H1 (cell line): Measurements from ENCODE around the gene DLGAP5. TPM values are rescaled to one million over a fixed set of nuclear protein-coding genes. Genes with fewer than 3 reads are reported as not detected.

Experiments used
- CTCF ChIA-PET: fragments of 300-600 bp; sonication (Branson Sonifier 250); formaldehyde crosslinking; loops from one replicate; lab custom pipeline; 2021; ENCODE audit not compliant: partially characterized antibody; lab: Charles Lee
- POLR2A ChIA-PET: fragments of 300-600 bp; sonication (Branson Sonifier 250); formaldehyde crosslinking; loops from one replicate; lab custom pipeline; 2021; ENCODE audit warnings: inconsistent platforms; ENCODE audit not compliant: partially characterized antibody; lab: Charles Lee
- DNase-seq, 2 experiments: peaks; one replicate each; pipeline versions ENCODE4 v3.0.0 to v3.0.0-alpha.2; 2010 to 2022; ENCODE audit warnings: low spot score in 2 of 2, low read depth in 1 of 2, mixed read lengths in 1 of 2
- FAIRE-seq: peaks from 2 replicates; lab custom pipeline; 2011; peaks lifted over from hg19 to GRCh38; lab: Jason Lieb, UNC
- H2AFZ ChIP-seq: 2 replicates; pipeline ENCODE4 v1.8.1; 2012; ENCODE audit warnings: low read length, inconsistent platforms
- H2AK5ac ChIP-seq: 2 replicates; pipeline ENCODE4 v1.6.1; 2013; ENCODE audit warnings: low read depth, low read length
- H2BK120ac ChIP-seq: replicated peaks from 2 replicates; pipeline ENCODE3; 2013; ENCODE audit warnings: low read depth, low read length, inconsistent platforms
- H2BK12ac ChIP-seq: 2 replicates; pipeline ENCODE4 v1.6.1; 2013; ENCODE audit warnings: low read depth, low read length
- H2BK15ac ChIP-seq: 2 replicates; pipeline ENCODE4 v1.6.1; 2013; ENCODE audit warnings: low read length
- H2BK20ac ChIP-seq: 2 replicates; pipeline ENCODE4 v1.6.1; 2013; ENCODE audit warnings: low read length
- H2BK5ac ChIP-seq: 2 replicates; pipeline ENCODE4 v1.6.1; 2013; ENCODE audit warnings: low read depth, low read length
- H3K14ac ChIP-seq: 2 replicates; pipeline ENCODE4 v1.6.1; 2013; ENCODE audit warnings: inconsistent platforms; ENCODE audit not compliant: insufficient read length
- H3K18ac ChIP-seq: 2 replicates; pipeline ENCODE4 v1.6.1; 2013; ENCODE audit warnings: low read length; ENCODE audit errors: extremely low read depth
- H3K23ac ChIP-seq: 2 replicates; pipeline ENCODE4 v1.6.1; 2013; ENCODE audit warnings: inconsistent platforms; ENCODE audit not compliant: insufficient read length
- H3K23me2 ChIP-seq: 2 replicates; pipeline ENCODE4 v1.6.1; 2013; ENCODE audit warnings: low read depth, low read length
- H3K27ac ChIP-seq: 2 replicates; pipeline ENCODE4 v1.6.1; 2011; ENCODE audit warnings: low read depth, low read length, inconsistent platforms
- H3K27me3 ChIP-seq, 4 experiments: replicated peaks in 1 of 4; 1 replicate in 1 of 4; 2 replicates in 3 of 4; pipeline versions ENCODE4 v1.6.1 to v1.8.1; 2011 to 2013; ENCODE audit warnings: low read length in 3 of 4, mild to moderate bottlenecking in 3 of 4, inconsistent platforms in 2 of 4, mixed read lengths in 2 of 4, moderate library complexity in 1 of 4; ENCODE audit not compliant: control insufficient read depth in 3 of 4, insufficient read depth in 3 of 4; ENCODE audit errors: extremely low read depth in 1 of 4
- H3K36me3 ChIP-seq, 4 experiments: 2 replicates each; pipeline versions ENCODE4 v1.6.1 to v1.8.1; 2011 to 2013; ENCODE audit warnings: mild to moderate bottlenecking in 4 of 4, low read length in 3 of 4, moderate library complexity in 2 of 4, control low read depth in 1 of 4, inconsistent platforms in 1 of 4; ENCODE audit not compliant: insufficient read depth in 4 of 4, control insufficient read depth in 2 of 4
- H3K4ac ChIP-seq: replicated peaks from 2 replicates; pipeline ENCODE3; 2013; ENCODE audit warnings: low read length, low read depth, mixed read lengths, inconsistent platforms; ENCODE audit not compliant: insufficient read length
- H3K4me1 ChIP-seq, 4 experiments: replicated peaks in 1 of 4; 1 replicate in 1 of 4; 2 replicates in 3 of 4; pipeline versions ENCODE4 v1.6.1 to v1.8.1; 2011 to 2013; ENCODE audit warnings: low read length in 3 of 4, inconsistent platforms in 2 of 4, mixed read lengths in 1 of 4; ENCODE audit not compliant: insufficient read depth in 4 of 4, control insufficient read depth in 3 of 4
- H3K4me2 ChIP-seq, 2 experiments: 2 replicates each; pipeline versions ENCODE4 v1.6.1 to v1.8.1; 2011 to 2013; ENCODE audit warnings: low read depth in 2 of 2, low read length in 2 of 2, control low read depth in 1 of 2, inconsistent platforms in 1 of 2, mild to moderate bottlenecking in 1 of 2; ENCODE audit not compliant: insufficient read depth in 1 of 2
- H3K4me3 ChIP-seq, 4 experiments: fragments of 200-600, 300-600 bp in 1 of 4; sonication (generic), shearing (Covaris generic), sonication (Bioruptor Twin) in 1 of 4; 2 replicates each; pipeline versions ENCODE4 v1.5.1 to v1.8.1; 2011 to 2016; ENCODE audit warnings: low read length in 4 of 4, low read depth in 3 of 4, control low read depth in 2 of 4, inconsistent platforms in 2 of 4, mild to moderate bottlenecking in 2 of 4, mixed read lengths in 1 of 4, moderate library complexity in 1 of 4; ENCODE audit not compliant: insufficient read depth in 2 of 4; ENCODE audit errors: extremely low read depth in 1 of 4
- H3K56ac ChIP-seq: replicated peaks from 2 replicates; pipeline ENCODE3; 2013; ENCODE audit warnings: low read depth, mild to moderate bottlenecking, mixed read lengths, low read length, inconsistent platforms; ENCODE audit not compliant: insufficient read length
- H3K79me1 ChIP-seq: 2 replicates; pipeline ENCODE4 v1.6.1; 2013; ENCODE audit warnings: low read depth, low read length, control low read depth
- H3K79me2 ChIP-seq, 2 experiments: 2 replicates each; pipeline versions ENCODE4 v1.6.1 to v1.8.1; 2012 to 2013; ENCODE audit warnings: low read length in 2 of 2, mild to moderate bottlenecking in 2 of 2, inconsistent platforms in 1 of 2; ENCODE audit not compliant: insufficient read depth in 2 of 2, control insufficient read depth in 1 of 2
- H3K9ac ChIP-seq, 4 experiments: replicated peaks in 1 of 4; 1 replicate in 1 of 4; 2 replicates in 3 of 4; pipeline versions ENCODE4 v1.6.1 to v1.8.1; 2011 to 2013; ENCODE audit warnings: low read depth in 3 of 4, low read length in 3 of 4, control low read depth in 2 of 4, mild to moderate bottlenecking in 2 of 4, moderate library complexity in 2 of 4, inconsistent platforms in 1 of 4; ENCODE audit errors: extremely low read depth in 1 of 4
- H3K9me3 ChIP-seq, 2 experiments: 2 replicates each; pipeline versions ENCODE4 v1.6.1 to v1.8.1; 2012 to 2013; ENCODE audit warnings: mild to moderate bottlenecking in 2 of 2, moderate library complexity in 2 of 2, control low read depth in 1 of 2, inconsistent platforms in 1 of 2, low read depth in 1 of 2, low read length in 1 of 2, mixed read lengths in 1 of 2; ENCODE audit not compliant: insufficient read depth in 2 of 2
- H4K20me1 ChIP-seq, 2 experiments: replicated peaks in 1 of 2; 2 replicates each; pipeline versions ENCODE3 to v1.8.1; 2011 to 2013; ENCODE audit warnings: inconsistent platforms in 2 of 2, low read length in 2 of 2, mild to moderate bottlenecking in 1 of 2; ENCODE audit not compliant: insufficient read depth in 2 of 2, control insufficient read depth in 1 of 2
- H4K5ac ChIP-seq: 2 replicates; pipeline ENCODE4 v1.6.1; 2013; ENCODE audit warnings: low read length, low read depth, mixed read lengths, inconsistent platforms; ENCODE audit not compliant: insufficient read length
- H4K8ac ChIP-seq: 2 replicates; pipeline ENCODE4 v1.8.0; 2013; ENCODE audit warnings: mild to moderate bottlenecking, moderate library complexity, low read length, inconsistent platforms; ENCODE audit not compliant: insufficient read depth; ENCODE audit errors: extremely low read depth
- H4K91ac ChIP-seq: replicated peaks from 2 replicates; pipeline ENCODE3; 2013; ENCODE audit warnings: low read length, mixed read lengths, inconsistent platforms; ENCODE audit not compliant: insufficient read length
- BACH1 ChIP-seq: IDR thresholded peaks from 2 replicates; pipeline ENCODE4 v1.6.1; 2012; ENCODE audit warnings: low read length, improper control_type of control experiment
- CBX5 ChIP-seq: fragments of 300-800, 300-1000 bp; sonication (generic); IDR thresholded peaks from 2 replicates; pipeline ENCODE4 v1.7.1; 2016; ENCODE audit warnings: antibody characterized with exemption, low read length, low read depth
- E2F6 ChIP-seq: IDR thresholded peaks from 2 replicates; pipeline ENCODE4 v1.6.1; 2012; ENCODE audit warnings: inconsistent platforms
- EGR1 ChIP-seq: IDR thresholded peaks from 2 replicates; pipeline ENCODE4 v1.6.1; 2011; ENCODE audit warnings: low read depth, low read length, borderline replicate concordance
- FOSL1 ChIP-seq: IDR thresholded peaks from 2 replicates; pipeline ENCODE4 v1.6.1; 2011; ENCODE audit warnings: mild to moderate bottlenecking, low read depth, low read length, moderate library complexity; ENCODE audit not compliant: insufficient read depth
- GABPA ChIP-seq: IDR thresholded peaks from 2 replicates; pipeline ENCODE4 v1.6.1; 2011; ENCODE audit warnings: mild to moderate bottlenecking, low read length, moderate library complexity, borderline replicate concordance; ENCODE audit not compliant: insufficient read depth
- JUN ChIP-seq: IDR thresholded peaks from 2 replicates; pipeline ENCODE4 v1.6.1; 2011; ENCODE audit warnings: low read depth, mild to moderate bottlenecking, improper control_type of control experiment, low read length
- KDM1A ChIP-seq: fragments of 200-600, 300-600 bp; sonication (generic); IDR thresholded peaks from 2 replicates; pipeline ENCODE4 v1.7.1; 2016; ENCODE audit warnings: mild to moderate bottlenecking, low read length, borderline replicate concordance
- KDM5A ChIP-seq: fragments of 200-600 bp; IDR thresholded peaks from 2 replicates; pipeline ENCODE4 v1.7.1; 2012; ENCODE audit warnings: mild to moderate bottlenecking, low read length, inconsistent platforms, mixed read lengths
- PHF8 ChIP-seq: fragments of 200-600 bp; sonication (generic); conservative IDR thresholded peaks from 2 replicates; pipeline ENCODE4 v1.7.1; 2012; ENCODE audit warnings: low read depth, mild to moderate bottlenecking, inconsistent platforms, low read length, moderate library complexity
- POLR2A ChIP-seq, 2 experiments: IDR thresholded peaks; 1 replicate in 1 of 2; 2 replicates in 1 of 2; pipeline ENCODE4 v1.6.1; 2011; ENCODE audit warnings: low read depth in 2 of 2, low read length in 2 of 2, mild to moderate bottlenecking in 2 of 2; ENCODE audit errors: control extremely low read depth in 1 of 2
- SIX5 ChIP-seq: IDR thresholded peaks from 2 replicates; pipeline ENCODE4 v1.6.1; 2011; ENCODE audit warnings: mild to moderate bottlenecking, low read depth, low read length
- TCF12 ChIP-seq: IDR thresholded peaks from 2 replicates; pipeline ENCODE4 v1.6.1; 2011; ENCODE audit warnings: low read depth, mild to moderate bottlenecking, low read length
- TEAD4 ChIP-seq: IDR thresholded peaks from 2 replicates; pipeline ENCODE4 v1.6.1; 2012; ENCODE audit warnings: low read depth, low read length, inconsistent platforms, mixed read lengths
- ZNF274 ChIP-seq: IDR thresholded peaks from 2 replicates; pipeline ENCODE4 v1.7.0; 2012; ENCODE audit warnings: low read length, borderline replicate concordance; ENCODE audit errors: extremely low read depth
- WGBS, 2 experiments: shearing (Covaris generic) in 1 of 2; methylation state at CpG; one replicate each; pipeline versions ENCODE4 v1.1.6 to v1.1.7; 2013 to 2015; ENCODE audit warnings: low lambda C conversion rate in 2 of 2, mixed read lengths in 2 of 2, inconsistent platforms in 1 of 2, low coverage in 1 of 2, missing lambda C conversion rate in 1 of 2; ENCODE audit not compliant: insufficient replicate concordance in 2 of 2, insufficient coverage in 1 of 2, insufficient read length in 1 of 2; ENCODE audit errors: extremely low coverage in 1 of 2, missing lambda C conversion rate in 1 of 2; 5-methylcytosine and 5-hydroxymethylcytosine counted together
- polyA plus RNA-seq, 7 experiments: library from polyadenylated mRNA; depleted of rRNA in 3 of 7; stranded (reverse) in 5 of 7; unstranded in 2 of 7; fragments of >200 nt in 5 of 7; fragments of 200-250 nt in 2 of 7; gene quantifications; 1 replicate in 5 of 7; 2 replicates in 1 of 7; 4 replicates in 1 of 7; pipeline versions ENCODE4 v1.2.1 to v1.2.3, GENCODE V29; 2011 to 2013; ENCODE audit warnings: missing spikeins in 2 of 7, mixed read lengths in 2 of 7
- total RNA-seq: library from RNA; stranded (reverse); fragmentation: NEBNext Ultra II Directional; extraction: Animal tissue kit (Norgen Biotek cat#: 25700); gene quantifications from 2 replicates; pipeline ENCODE4 v1.2.1, GENCODE V29; 2021

Gene DLGAP5
- total and polyA plus RNA-seq, 2 of the 8 experiments (the other 6 are each of a cell fraction or from before 2014, with no cell fraction given): 16.9 to 155 TPM

- Histone ChIP-seq H3K4me3 (no peak overlapping the region), H3K9ac (no peak overlapping the region), H3K36me3 (no peaks in the 10 kb centered on the region), H2BK5ac (no peak overlapping the region), H2BK15ac (no peak overlapping the region), H3K9me3 (no peaks in the 10 kb centered on the region), H3K23ac (no peak overlapping the region), H2BK12ac (no peak overlapping the region), H4K8ac (no peak overlapping the region), H3K4me1 (peaks cover 0 to 10% (median 7%) of the 10 kb centered on the region in 4 experiments; a peak in 5 of 7 replicates), H3K27me3 (no peaks in the 10 kb centered on the region), H2BK120ac (no peak overlapping the region), H3K79me1 (no peaks in the 10 kb centered on the region), H4K5ac (no peak overlapping the region), H3K14ac (no peak overlapping the region), H4K91ac (no peak overlapping the region), H3K56ac (no peak overlapping the region), H3K79me2 (no peaks in the 10 kb centered on the region), H3K4ac (no peak overlapping the region), H2BK20ac (no peak overlapping the region), H3K23me2 (no peaks in the 10 kb centered on the region), H2AK5ac (no peak overlapping the region), H2AFZ (no peak overlapping the region), H3K18ac (no peak overlapping the region), H3K27ac (no peak overlapping the region), H4K20me1 (no peaks in the 10 kb centered on the region), H3K4me2 (no peak overlapping the region)
- FAIRE-seq (no peak), DNase-seq (no peak)
- ChIA-PET CTCF (interaction anchor here (0.8 to 1.2 kb wide), 2 partner anchors 8 to 14 kb away, joined by 3 read pairs; no protein-coding TSS in a partner anchor), POLR2A (interaction anchor here (1.0 to 1.2 kb wide), 2 partner anchors 13 to 59 kb away, joined by 3 to 4 read pairs; partner anchors contain the start of gene MAPK1IP1L)
- 90% methylated on average over 1 of the region's 1 CpG; no CpG with 5 or more reads in 1 of the 2 experiments for WGBS, 2 experiments
- TF ChIP-seq E2F6: no peak
- no peak for TF ChIP-seq FOSL1
- no peak for TF ChIP-seq TCF12
- TF ChIP-seq POLR2A (IDR thresholded peaks at IDR 0.05; ENCODE audit: control extremely low read depth in 1 of 2, low read depth in 2 of 2, low read length in 2 of 2): no peak
- no peak for TF ChIP-seq BACH1
- no peak for TF ChIP-seq ZNF274
- TF ChIP-seq SIX5: no peak
- no peak for TF ChIP-seq PHF8
- no peak for TF ChIP-seq GABPA
- no peak for TF ChIP-seq KDM1A
- TF ChIP-seq JUN: no peak
- no peak for TF ChIP-seq CBX5
- no peak for TF ChIP-seq TEAD4
- TF ChIP-seq KDM5A: no peak
- TF ChIP-seq EGR1: no peak
Measured at GRCh38 chr14:55109836-55110235, 81.5 kb downstream of the DLGAP5 start.
